Adrenal gland (tissue), 5 donors: ENCODE results near the gene CACNA1C.

Source experiments
- POLR2A ChIP-seq, 2 donors: fragments of 450-650 bp; IDR thresholded peaks; one replicate each; pipeline ENCODE4 v1.6.1; 2017; ENCODE audit warnings: antibody characterized with exemption in 2 of 2, mild to moderate bottlenecking in 2 of 2, moderate library complexity in 1 of 2
- TF ChIP-seq, protein P1 (sequence below), 6 experiments: fragments of 450-650 bp in 4 of 6; fragments of 200-600 bp in 2 of 6; sonication (generic) in 1 of 6; IDR thresholded peaks; 1 replicate in 5 of 6; 2 replicates in 1 of 6; pipeline versions ENCODE4 v1.5.1 to v1.8.0; 2016 to 2021; ENCODE audit warnings: antibody characterized with exemption in 6 of 6, mild to moderate bottlenecking in 2 of 6, moderate library complexity in 1 of 6
- donor health status: DM: no; HTN: no; CAD: no.

DNA sequence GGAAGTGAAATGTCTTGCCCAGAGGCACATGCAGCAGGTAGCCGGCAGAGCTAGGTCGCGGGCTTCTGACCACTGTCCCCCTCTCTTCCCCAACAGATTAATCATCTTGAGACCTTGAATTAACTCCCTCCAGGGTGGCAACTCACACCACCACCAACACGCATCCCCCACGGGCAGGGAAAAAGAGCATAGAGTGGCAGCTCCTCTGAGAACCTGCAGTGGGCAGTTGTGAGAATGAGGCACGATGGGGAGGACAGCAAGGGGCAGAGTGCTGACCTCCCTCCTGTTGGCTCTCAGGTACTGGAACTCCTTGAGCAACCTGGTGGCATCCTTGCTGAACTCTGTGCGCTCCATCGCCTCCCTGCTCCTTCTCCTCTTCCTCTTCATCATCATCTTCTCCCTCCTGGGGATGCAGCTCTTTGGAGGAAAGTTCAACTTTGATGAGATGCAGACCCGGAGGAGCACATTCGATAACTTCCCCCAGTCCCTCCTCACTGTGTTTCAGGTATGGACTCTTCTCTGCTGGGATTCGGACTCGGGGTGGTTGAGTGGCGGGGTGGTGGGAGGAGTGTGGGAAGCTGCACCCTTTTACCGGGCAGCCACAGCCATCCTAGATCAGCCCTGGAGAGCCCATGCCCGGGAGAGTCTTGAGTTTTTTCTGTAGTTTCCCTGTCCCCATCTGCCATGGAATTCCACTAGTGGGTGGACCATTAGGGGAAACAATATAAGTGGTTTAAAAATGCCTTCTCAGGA, 528.7 kb downstream of the CACNA1C start:
- TF ChIP-seq, protein P1, sequence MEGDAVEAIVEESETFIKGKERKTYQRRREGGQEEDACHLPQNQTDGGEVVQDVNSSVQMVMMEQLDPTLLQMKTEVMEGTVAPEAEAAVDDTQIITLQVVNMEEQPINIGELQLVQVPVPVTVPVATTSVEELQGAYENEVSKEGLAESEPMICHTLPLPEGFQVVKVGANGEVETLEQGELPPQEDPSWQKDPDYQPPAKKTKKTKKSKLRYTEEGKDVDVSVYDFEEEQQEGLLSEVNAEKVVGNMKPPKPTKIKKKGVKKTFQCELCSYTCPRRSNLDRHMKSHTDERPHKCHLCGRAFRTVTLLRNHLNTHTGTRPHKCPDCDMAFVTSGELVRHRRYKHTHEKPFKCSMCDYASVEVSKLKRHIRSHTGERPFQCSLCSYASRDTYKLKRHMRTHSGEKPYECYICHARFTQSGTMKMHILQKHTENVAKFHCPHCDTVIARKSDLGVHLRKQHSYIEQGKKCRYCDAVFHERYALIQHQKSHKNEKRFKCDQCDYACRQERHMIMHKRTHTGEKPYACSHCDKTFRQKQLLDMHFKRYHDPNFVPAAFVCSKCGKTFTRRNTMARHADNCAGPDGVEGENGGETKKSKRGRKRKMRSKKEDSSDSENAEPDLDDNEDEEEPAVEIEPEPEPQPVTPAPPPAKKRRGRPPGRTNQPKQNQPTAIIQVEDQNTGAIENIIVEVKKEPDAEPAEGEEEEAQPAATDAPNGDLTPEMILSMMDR (IDR thresholded peaks at IDR 0.05), result no peak
- TF ChIP-seq POLR2A (IDR thresholded peaks at IDR 0.05), result no peak
